ENCODE data around the gene MOGAT3.

The MOGAT3 gene

GRCh38 chr7:101172005-101172853, 28.6 kb downstream of the MOGAT3 start:
- no peak for DNase-seq

GRCh38 chr7:101171442-101171837, 29.4 kb downstream of the MOGAT3 start:
- no peak for DNase-seq

- no peak for DNase-seq
Measured at GRCh38 chr7:101170617-101171441, 30.0 kb downstream of the MOGAT3 start.

DNA sequence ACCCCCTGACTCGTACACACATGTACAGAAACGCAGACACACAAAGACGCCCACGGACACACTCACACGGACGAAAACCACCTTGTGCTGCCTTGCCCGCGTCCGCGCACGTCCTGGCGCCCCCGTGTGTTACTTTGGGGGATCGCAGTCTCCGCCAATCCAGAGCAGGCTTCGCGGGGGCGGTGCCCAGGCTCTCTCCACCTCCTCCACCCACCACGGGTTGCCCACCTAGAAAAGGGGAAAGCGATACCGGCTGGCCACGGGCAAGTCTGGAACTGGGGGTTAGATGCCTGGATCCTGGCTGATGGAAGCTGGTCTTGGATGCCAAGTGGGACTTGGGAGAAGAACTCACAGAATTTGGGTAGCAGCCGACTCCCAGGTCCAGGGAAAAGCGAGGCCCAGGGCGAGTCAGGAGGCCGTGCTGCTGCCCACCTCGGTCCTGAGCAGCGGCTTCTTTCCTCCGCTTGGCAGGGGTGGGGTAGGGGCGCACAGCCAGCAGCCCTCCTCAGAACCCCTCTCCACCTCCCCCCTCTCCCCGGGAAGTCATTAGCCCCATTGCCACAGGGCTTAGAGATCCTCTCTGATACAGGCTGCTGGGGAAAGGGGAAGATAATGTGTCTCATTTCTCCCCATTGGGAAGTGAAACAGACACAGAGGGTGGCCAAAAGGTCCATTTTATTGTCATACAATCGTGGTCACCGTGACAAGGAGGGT, 30.8 kb downstream of the MOGAT3 start:
- DNase-seq: no peak

DNA sequence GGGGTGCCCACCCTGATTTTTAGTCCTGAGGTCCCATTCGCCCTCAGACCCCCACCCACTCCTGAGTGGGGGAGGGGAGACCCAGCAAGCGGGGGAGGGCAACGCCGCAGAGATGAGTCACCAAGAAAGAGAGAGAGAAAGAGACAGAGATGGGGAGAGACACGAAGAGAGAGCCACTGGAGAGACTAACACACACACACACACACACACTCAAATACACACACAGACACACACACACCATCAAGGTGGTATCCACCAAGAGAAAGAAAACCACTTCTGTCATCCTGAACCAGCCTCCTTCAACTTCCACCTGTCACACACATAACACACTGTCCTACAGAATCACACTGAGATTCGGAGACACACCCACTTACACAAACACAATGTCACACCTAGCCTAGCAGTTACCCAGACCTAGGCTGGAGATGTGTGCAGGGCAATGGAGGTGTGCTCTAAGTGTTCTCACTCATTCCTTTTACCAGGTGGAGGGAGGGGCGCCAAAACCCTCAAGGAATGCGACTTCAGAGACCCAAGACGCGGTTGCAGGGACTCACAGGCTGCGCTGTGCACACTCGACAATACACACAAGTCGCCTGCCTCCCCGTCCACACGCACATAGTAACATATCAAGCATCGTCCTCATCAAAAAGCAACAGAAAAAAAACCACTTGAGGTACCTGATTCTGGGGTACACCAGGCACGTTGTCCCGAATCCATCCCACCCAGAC, 31.6 kb downstream of the MOGAT3 start:
- DNase-seq: no peak

DNA sequence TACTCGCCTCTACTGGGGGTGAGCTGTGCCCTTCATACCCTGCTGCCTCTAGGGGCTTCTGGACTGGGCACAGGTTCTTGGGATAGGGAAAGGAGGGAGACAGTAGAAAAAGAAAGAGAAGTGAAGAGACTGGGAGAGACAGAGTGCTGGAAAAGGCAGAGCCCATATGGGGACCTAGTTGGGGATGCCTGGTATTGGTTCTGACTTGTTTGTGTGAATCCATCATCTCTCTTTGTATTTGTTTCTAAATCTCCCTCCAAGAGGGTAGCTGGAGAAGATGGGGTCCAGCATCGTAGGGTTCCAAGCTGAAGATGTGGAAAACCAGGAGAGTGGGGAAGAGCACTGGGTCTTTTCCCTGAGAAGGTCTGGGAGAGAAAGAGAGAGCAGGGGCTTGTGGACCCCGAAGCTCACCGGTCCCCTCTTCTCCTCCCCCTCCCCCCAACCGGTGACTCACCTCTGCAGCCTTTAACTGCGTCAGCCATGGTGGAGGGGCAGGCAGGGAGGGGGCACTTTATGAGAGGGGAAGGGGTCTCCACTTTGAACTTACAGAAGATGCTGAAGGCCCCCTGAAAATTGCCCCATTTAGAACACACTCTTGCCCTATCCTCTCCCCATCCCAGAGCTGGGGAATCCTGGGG, 32.3 kb downstream of the MOGAT3 start:
- no peak for DNase-seq

DNA sequence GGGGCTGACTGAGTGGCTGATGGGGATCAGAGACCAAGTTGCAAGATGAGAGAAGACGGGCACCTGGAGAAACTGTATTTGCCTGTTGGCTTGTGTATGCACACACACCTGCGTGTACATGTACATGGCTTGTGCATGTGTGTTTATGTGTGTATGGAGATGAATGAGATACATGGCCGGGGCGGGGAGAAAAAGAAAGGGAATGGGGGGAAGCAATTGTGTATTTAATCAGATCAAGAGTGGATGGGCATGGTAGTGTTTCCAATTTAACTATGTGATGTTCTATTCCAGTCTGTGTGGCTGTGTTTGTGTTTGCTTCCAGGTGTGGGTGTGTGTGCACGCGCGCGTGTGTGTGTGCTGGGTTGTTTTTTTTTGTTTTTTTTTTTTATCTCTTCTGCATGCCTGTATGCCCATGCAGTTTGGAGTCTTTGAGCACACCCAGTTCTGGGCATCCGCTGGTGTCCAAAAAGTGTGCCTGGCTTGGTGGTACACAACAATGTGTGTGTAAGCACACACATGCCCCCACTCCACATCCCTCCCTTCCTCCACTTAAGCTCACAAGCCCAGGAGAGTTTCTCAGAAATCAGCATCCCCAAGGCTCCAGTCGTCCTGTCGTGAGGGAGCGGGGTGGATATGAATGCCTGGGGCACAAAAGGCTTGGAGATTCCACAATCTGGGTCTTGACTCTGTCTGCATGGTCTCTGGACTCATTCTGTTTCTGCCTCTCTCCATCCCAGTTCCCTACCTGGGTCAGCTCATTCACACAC, 33.0 kb downstream of the MOGAT3 start:
- no peak for DNase-seq

GRCh38 chr7:101166909-101167644, 33.8 kb downstream of the MOGAT3 start:
- no peak for DNase-seq

DNA sequence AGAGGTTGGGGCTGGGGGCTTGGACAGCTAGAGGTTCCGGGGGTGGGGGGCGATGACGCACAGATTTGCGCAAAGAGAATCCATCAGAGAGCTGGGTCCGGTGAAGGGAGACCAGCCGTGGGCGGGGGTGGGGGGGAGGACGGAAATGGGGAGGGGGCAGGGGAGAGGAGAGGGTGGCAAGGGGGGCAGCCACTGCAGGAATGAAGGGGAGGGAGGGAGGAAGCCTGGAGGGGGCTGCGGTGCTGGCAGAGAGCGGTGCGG, 34.3 kb downstream of the MOGAT3 start:
- no peak for DNase-seq

DNA sequence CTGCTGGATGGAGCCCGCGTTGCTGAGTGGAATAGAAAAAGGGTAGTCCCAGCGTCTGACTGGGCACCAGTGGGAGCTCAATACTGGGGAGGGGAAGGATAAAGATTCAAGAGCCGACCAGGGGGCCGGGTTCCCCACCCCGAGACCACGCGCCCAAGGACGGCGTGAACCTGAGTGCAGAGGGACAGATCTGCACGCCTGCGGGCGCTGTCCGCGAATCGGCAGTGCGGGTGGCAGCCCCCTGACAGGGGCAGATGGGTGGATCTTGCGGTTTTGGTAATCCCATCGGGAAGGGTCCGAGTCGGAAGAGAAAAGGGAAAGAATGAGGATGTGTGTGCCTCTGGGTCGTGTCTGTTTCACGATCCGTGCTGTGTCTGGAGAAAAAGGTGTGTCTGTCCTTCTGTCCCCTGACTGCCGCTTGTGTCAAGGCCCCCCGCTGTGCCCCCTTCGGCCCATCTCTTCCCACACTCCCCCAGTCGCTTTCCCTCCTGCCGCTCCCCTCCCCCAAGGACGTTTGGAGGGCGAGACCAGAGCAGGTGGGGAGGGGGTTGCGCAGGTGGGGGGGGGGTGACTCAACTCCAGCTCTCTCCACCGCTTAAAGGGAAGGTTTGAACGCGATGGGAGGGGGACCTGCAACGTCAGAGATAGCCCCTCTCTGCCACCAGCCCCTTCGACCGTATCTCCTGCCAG, 34.7 kb downstream of the MOGAT3 start:
- no peak for DNase-seq

- peak; percentile 85 for DNase-seq
Measured at GRCh38 chr7:101165075-101165957, 35.5 kb downstream of the MOGAT3 start, which contains the start of gene VGF. TSS of gene VGF (minus strand) at chr7:101165569. CDS start at chr7:101164843, 726 bp downstream.

DNA sequence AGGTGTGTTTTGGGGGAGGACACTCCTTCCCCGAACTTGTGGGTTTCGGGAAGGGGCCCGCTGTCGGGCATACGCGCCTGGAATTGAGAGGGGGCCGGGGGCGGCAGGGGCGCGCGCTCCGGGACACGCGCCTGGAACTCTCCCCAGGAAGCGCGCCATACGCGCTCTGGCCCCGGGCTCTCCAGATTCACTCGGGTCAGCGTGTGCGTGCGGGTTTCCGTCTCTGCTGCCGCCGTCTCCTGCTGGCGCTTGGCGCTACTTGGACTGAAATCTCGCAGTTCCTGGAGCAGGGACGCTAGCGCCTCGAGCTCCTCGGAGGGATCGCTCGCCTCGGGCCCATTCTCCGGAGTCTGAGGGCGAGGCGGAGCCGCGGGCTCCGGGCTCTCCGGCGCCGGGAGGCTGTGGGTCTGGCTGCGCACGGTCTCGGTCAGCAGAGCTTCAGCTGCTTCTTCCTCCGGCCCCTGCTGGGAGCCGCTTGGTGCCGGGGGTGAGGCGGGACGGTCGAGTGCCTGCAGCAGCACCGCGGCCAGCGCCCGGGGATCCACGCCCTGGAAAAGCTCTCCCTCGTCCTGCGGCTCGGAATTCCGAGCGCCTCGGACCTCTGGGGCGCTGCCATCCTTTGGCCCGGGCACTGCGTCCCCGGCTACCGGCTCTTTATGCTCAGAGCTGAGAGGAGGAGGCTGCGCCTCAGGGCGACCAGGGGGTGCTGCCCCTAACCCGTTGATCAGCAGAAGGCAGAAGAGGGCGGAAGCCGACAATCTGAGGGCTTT, 36.6 kb downstream of the MOGAT3 start:
- DNase-seq: no peak

GRCh38 chr7:101163279-101164070, 37.4 kb downstream of the MOGAT3 start:
- no peak for DNase-seq

GRCh38 chr7:101162551-101163278, 38.1 kb downstream of the MOGAT3 start:
- DNase-seq: peak; percentile 47

DNA sequence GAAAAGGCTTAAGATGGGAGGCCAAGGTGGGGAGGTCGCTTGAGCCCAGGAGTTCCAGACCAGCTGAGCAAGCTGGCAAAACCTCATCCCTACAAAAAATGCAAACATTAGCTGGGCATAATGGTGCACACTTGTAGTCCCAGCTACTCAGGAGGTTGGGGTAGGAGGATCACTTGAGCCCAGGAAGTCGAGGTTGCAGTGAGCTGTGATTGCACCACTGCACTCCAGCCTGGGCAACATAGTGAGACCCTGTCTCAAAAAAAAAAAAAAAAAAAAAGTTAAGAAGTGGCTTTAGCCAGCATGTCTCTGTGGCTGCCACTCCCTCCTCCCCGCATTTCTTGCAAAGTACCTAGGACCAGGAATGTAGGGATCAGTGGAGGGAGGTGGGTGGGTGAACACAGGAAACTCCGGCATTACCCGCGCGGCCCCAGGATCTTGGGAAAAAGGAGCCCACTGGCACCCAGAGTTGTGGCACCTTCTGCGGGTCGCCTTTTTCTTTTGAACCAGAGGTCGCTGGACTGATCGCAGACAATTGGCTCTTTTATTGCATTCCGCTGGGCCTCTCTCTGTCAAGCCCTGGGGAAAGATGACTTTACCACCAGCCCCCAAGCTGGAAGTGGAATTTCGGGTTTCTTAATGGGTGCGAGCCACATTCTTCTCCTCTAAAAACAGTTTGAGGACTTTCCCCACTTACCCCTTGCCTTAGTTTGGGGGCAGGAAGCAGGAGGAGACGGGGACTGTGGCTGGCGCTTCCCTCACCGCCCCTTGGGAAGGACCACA, 39.0 kb downstream of the MOGAT3 start:
- no peak for DNase-seq

DNA sequence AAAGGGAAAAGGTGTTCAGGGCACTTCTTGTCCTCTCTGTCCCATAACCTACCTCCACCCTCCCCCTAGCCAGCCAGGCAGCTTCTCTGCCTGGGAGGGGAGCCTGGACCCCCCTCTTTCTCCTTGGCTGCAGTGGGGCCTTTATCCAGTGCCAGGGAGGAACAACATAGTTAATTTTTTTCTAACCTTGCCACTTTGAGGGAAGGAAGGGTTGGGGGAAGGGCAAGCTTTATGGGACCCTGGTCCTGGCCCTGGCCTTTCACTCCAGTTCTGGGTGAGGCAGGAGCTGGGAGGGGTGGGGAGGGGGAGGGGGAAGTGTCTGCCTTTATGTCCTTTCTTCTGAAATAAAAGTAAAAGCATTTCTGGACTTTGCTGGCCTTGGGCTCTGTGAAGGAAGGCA, 39.9 kb downstream of the MOGAT3 start:
- no peak for DNase-seq

Data from DMS 273 treated with DMSO at 0.1 percent for 48 hours (cell line).